HG02885 (cell line): ENCODE measurements around the gene VN1R5.

Experiments
- ATAC-seq: cut with Tn5 transposase; IDR thresholded peaks from one replicate; pipeline ENCODE4 v1.9.1; 2021; ENCODE audit warnings: mild to moderate bottlenecking; ENCODE audit not compliant: unreplicated experiment, poor library complexity

Gene VN1R5

DNA sequence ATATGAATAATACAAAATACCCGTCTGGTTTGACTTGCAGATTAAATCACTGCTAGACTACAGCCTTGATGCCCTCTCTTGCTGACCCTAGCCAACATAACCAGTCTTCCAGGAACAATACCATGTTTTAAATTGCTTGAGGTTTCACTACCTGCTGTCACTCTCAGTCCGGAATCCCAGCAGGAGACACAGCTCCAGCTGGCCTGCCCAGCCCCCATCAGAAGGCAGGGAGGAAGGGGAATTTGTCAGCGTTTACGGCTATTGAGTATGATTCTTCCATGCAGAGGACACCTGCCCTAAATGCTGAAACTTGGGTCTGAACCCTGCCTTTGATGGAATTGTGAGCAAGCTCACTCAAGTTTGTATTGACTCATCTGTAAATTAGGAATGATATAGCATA lies 42.8 kb downstream of the VN1R5 start:
- ATAC-seq, result no peak

DNA sequence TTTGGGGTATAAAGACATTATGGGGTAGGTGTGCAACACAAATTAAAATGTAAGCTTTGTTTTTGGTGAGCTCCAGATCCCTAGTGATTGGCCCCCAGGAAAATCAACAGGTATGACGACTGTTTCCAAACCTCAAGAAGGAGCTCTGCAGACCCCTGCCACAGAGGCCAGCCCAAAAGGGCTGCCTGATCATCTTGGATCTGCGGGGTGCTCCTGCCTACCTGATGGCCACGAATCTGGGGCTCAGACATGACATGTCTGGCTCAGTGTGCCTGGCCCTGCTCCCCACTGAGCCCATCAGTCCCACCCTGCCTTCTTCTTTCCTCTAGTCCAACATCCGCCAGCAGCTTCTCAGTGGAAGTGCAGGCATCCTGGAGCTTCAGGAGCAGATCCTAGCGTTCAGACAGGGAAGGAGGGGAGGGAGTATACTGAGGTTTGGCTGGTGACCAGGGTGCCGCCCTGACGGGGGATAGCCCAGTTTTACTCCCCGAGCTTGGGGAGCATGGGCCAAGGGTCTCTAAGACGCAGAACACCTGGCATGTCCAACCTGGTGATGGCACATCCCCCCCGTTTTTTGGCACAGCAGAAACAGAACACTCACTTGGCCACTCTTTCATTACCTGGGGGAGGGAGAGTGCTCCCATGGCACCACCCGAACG lies 44.0 kb downstream of the VN1R5 start:
- ATAC-seq, result no peak

DNA sequence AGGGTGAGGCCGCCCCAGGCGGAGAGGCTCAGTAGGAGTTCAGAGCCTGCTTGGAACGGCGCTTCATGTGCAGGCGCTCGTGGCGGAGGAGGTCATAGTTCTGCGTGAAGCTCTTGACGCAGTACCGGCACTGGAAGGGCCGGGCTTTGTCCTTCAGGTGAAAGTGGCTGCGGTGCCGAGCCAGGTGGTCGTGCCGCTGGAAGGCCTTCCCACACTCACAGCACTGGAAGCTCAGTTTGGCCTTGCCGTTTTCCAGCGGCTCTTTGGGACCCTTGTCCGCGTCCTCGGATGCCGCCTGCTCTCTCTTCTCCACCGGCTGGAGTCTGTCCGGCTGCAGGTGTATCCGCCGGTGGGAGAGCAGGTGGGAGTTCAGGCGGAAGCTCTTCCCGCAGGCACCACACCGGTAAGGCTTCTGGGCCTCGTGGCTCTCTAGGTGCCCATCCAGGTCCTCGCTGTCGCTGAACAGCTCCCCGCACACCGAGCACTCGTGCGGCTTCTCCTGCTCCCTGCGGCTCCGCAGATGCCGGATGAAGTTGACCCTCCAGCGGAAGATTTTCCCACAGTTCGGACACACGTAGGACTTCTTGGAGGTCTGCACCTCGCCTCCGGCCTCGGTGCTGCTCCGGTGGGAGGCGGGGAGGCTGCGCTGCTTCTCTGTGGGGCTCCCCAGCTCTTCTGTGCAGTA lies 44.8 kb downstream of the VN1R5 start:
- no peak for ATAC-seq

DNA sequence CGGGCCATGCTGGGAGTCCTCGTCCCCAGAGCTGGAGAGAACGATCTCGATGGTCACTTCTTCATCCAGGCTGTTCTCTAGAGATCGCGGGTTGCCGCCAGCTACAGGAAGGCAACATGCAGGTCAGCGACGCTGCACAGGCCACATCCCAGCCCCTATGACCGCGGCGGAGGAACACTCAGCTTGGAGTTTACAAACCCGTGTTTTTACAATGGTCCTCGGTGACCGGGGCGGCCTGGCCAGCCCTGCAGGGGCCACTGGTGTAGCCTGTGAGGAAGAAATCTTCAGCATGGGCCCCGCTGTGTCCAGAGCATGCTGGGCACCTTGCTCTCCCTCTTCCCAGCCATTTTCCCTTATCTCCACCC lies 45.3 kb downstream of the VN1R5 start:
- no peak for ATAC-seq

DNA sequence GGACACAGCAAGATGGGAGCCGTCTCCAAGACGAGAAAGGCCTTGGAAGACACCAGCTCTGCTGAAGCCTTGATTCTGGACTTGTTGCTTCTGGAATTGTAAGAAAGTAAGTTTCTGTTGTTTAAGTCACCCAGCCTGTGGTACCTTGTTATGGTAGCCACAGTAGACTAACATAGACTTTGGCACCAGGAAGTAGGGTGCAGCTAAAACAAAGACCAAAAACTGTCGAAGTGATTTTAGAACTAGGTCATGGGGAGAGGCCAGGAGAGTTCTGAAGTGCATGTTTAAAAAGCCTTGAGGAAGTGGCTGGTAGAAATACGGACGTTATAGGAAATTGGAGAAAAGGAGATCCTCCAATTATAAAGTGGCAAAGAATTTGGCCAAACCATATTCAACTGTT lies 47.3 kb downstream of the VN1R5 start:
- ATAC-seq, result no peak

DNA sequence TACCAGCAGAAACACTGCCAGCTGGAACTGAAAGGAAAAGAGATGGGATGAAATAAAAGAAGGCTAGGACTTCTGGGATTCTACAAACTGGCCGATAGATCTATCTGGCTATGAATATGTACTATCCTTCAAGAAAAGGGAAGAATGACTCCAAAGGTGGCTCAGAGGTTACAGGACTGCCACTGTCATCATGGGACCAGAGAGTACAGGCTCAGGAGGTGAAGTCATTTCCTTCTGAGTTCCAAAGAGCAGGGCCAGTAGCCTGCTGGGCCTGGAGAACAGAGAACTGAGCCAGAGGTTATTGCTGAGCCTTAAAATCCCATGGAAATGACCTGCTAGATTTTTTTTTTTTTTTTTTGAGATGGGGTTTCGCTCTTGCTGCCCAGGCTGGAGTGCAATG lies 48.2 kb downstream of the VN1R5 start:
- ATAC-seq, result no peak
